ENCODE data around the gene RUNX1. TPM values are rescaled to one million over a fixed set of nuclear protein-coding genes. Genes with fewer than 3 reads are reported as not detected.

Gene RUNX1
- total RNA-seq, 1 donor: 40.9 TPM

DNA sequence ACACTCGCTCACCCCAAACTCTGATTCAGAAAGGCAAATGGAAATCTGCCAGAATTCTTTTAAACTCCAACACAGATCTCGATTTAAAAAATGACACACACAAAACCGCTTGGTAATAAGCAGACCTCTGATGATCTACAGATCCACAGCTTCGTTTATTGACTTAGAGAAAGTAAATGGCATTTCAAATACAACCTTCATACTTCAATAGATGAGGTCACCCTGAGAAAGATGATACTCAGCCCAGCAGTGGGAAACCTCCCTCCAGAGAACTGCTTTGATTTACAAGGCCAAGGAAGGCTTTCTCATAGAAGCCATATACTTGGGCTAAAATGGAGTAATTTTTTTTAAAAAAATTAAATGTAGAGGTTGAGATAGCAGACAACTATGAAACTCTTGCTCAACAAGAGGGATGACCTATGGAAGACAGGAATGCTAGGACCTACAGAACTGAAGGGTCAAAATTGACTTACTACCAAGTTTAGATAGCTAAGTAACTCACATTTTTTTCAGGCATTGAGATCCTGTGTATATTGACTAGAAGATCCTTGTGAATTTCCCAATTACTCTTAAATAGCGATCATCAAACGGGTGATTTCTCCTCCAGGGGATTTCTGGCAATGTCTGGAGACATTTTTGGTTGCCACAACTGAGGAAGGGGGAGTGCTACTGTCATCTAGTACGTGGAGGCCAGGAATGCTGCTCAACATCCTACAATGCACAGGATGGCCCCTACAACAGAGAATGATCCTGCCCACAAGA is 236.4 kb downstream of the RUNX1 start:
- peaks cover 84% of the 10 kb centered on the region for H3K4me1 ChIP-seq (ENCODE audit: insufficient read depth, low read length)
- H3K4me2 ChIP-seq (ENCODE audit: insufficient read depth, low read length): peak overlapping the region; percentile 60
- no peaks in the 10 kb centered on the region for H3K27me3 ChIP-seq (ENCODE audit: insufficient read depth, low read length)
- H2AFZ ChIP-seq (ENCODE audit: low read length): no peak overlapping the region
- peak; percentile 82 for DNase-seq (ENCODE audit: insufficient read length, low spot score, missing footprints)
- peaks cover 60% of the 10 kb centered on the region for H3K79me2 ChIP-seq (ENCODE audit: insufficient read depth, low read length)
- no peak overlapping the region for H3K4me3 ChIP-seq (ENCODE audit: insufficient read depth, low read length)
- no peak for TF ChIP-seq CTCF (IDR thresholded peaks at IDR 0.05; ENCODE audit: extremely low read depth, low read depth, low read length)
- no peaks in the 10 kb centered on the region for H3K9me3 ChIP-seq (ENCODE audit: low read depth, low read length)
- peak overlapping the region; percentile 100 for H3K27ac ChIP-seq (ENCODE audit: low read depth, low read length)
- H3K36me3 ChIP-seq (ENCODE audit: insufficient read depth, low read length): peaks cover 58% of the 10 kb centered on the region
- H4K20me1 ChIP-seq (ENCODE audit: insufficient read depth, low read length): peaks cover 9% of the 10 kb centered on the region

DNA sequence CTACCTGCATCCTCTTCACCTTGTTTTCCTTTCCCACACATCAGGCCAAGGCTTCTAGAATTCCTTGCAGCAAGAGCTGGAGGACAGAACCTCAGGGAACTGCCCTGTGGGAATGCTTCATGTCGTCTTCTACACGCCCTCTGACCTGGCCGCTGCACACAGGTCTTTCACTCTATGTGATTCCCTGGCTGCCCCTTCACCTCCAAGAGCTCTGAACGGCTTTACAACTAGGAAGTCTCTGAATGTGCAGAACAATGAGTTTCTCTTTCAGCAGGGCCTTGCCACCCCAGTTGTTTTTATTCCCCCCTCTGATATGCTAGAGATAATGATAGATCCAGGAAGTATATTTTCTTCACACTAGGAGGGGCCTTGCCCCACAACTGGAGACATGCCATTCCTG is 237.7 kb downstream of the RUNX1 start:
- Histone ChIP-seq H3K9me3 (ENCODE audit: low read depth, low read length) (no peaks in the 10 kb centered on the region), H3K79me2 (ENCODE audit: insufficient read depth, low read length) (peaks cover 57% of the 10 kb centered on the region), H3K27me3 (ENCODE audit: insufficient read depth, low read length) (no peaks in the 10 kb centered on the region), H3K4me3 (ENCODE audit: insufficient read depth, low read length) (no peak overlapping the region), H3K27ac (ENCODE audit: low read depth, low read length) (peak overlapping the region; percentile 100), H3K4me1 (ENCODE audit: insufficient read depth, low read length) (peaks cover 85% of the 10 kb centered on the region), H4K20me1 (ENCODE audit: insufficient read depth, low read length) (peaks cover 6% of the 10 kb centered on the region), H3K36me3 (ENCODE audit: insufficient read depth, low read length) (peaks cover 49% of the 10 kb centered on the region), H3K4me2 (ENCODE audit: insufficient read depth, low read length) (no peak overlapping the region), H2AFZ (ENCODE audit: low read length) (no peak overlapping the region)
- no peak for TF ChIP-seq CTCF (IDR thresholded peaks at IDR 0.05; ENCODE audit: extremely low read depth, low read depth, low read length)
- DNase-seq (ENCODE audit: insufficient read length, low spot score, missing footprints): no peak

GRCh38 chr21:34810786-34811185 is 238.3 kb downstream of the RUNX1 start:
- DNase-seq (ENCODE audit: insufficient read length, low spot score, missing footprints): no peak
- peaks cover 57% of the 10 kb centered on the region for H3K79me2 ChIP-seq (ENCODE audit: insufficient read depth, low read length)
- peak overlapping the region; percentile 100 for H3K27ac ChIP-seq (ENCODE audit: low read depth, low read length)
- peaks cover 49% of the 10 kb centered on the region for H3K36me3 ChIP-seq (ENCODE audit: insufficient read depth, low read length)
- no peak overlapping the region for H2AFZ ChIP-seq (ENCODE audit: low read length)
- no peak for TF ChIP-seq CTCF (IDR thresholded peaks at IDR 0.05; ENCODE audit: extremely low read depth, low read depth, low read length)
- H3K4me3 ChIP-seq (ENCODE audit: insufficient read depth, low read length): no peak overlapping the region
- H3K4me2 ChIP-seq (ENCODE audit: insufficient read depth, low read length): no peak overlapping the region
- H4K20me1 ChIP-seq (ENCODE audit: insufficient read depth, low read length): peaks cover 6% of the 10 kb centered on the region
- no peaks in the 10 kb centered on the region for H3K27me3 ChIP-seq (ENCODE audit: insufficient read depth, low read length)
- peaks cover 80% of the 10 kb centered on the region for H3K4me1 ChIP-seq (ENCODE audit: insufficient read depth, low read length)
- no peaks in the 10 kb centered on the region for H3K9me3 ChIP-seq (ENCODE audit: low read depth, low read length)

DNA sequence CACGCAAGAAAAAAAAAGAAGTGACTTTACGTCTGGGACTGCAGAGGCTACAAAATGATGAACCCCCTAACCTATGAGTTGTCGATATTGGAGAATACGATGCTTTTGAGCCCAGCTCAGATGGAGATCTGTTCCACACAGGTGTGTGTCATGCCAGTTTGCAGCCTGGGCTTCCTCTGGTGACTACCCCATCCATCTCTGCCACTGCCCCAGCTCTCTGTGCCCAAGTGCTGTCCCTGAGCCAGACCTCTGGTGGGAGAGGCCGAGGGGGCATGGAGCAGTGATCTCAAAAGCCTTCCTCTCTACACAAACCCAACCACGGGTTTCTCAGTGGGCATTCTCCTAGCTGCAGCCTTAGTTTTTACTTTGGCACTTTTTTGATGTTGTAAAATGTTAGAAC is 239.3 kb downstream of the RUNX1 start:
- Histone ChIP-seq H3K27ac (ENCODE audit: low read depth, low read length) (peak overlapping the region; percentile 100), H3K79me2 (ENCODE audit: insufficient read depth, low read length) (peaks cover 58% of the 10 kb centered on the region), H3K4me2 (ENCODE audit: insufficient read depth, low read length) (no peak overlapping the region), H3K36me3 (ENCODE audit: insufficient read depth, low read length) (peaks cover 44% of the 10 kb centered on the region), H4K20me1 (ENCODE audit: insufficient read depth, low read length) (peaks cover 2% of the 10 kb centered on the region), H3K9me3 (ENCODE audit: low read depth, low read length) (no peaks in the 10 kb centered on the region), H3K27me3 (ENCODE audit: insufficient read depth, low read length) (no peaks in the 10 kb centered on the region), H3K4me3 (ENCODE audit: insufficient read depth, low read length) (no peak overlapping the region), H2AFZ (ENCODE audit: low read length) (no peak overlapping the region), H3K4me1 (ENCODE audit: insufficient read depth, low read length) (peaks cover 71% of the 10 kb centered on the region)
- TF ChIP-seq CTCF (IDR thresholded peaks at IDR 0.05; ENCODE audit: extremely low read depth, low read depth, low read length): no peak
- no peak for DNase-seq (ENCODE audit: insufficient read length, low spot score, missing footprints)

Measured in osteoblast (primary cell).